GM04504 (cell line): ENCODE data around the gene CALHM6.

Experiments used
- DNase-seq: peaks from one replicate; pipeline ENCODE4 v3.0.0-alpha.2; 2012; ENCODE audit warnings: low read depth

CALHM6 gene

GRCh38 chr6:116445102-116445501, 16.1 kb upstream of the CALHM6 start:
- DNase-seq, result no peak

GRCh38 chr6:116446399-116446798, 14.8 kb upstream of the CALHM6 start:
- DNase-seq, result no peak

GRCh38 chr6:116447052-116447451, 14.1 kb upstream of the CALHM6 start:
- no peak for DNase-seq

GRCh38 chr6:116447496-116448011, 13.6 kb upstream of the CALHM6 start:
- DNase-seq, result peak; percentile 94

GRCh38 chr6:116449565-116449964, 11.6 kb upstream of the CALHM6 start:
- no peak for DNase-seq

GRCh38 chr6:116450185-116450710, 10.9 kb upstream of the CALHM6 start:
- no peak for DNase-seq

GRCh38 chr6:116450769-116451740, 10.1 kb upstream of the CALHM6 start:
- DNase-seq, result no peak

- no peak for DNase-seq
These were observed 9.3 kb upstream of the CALHM6 start for GRCh38 chr6:116451916-116452315.

- DNase-seq, result no peak
These were observed 8.6 kb upstream of the CALHM6 start for GRCh38 chr6:116452531-116452930.

- no peak for DNase-seq
These were observed 5.1 kb upstream of the CALHM6 start for GRCh38 chr6:116456106-116456505.

- no peak for DNase-seq
These were observed 4.2 kb upstream of the CALHM6 start for GRCh38 chr6:116456927-116457326.

- DNase-seq, result no peak
These were observed 2.9 kb upstream of the CALHM6 start for GRCh38 chr6:116458264-116458663.

GRCh38 chr6:116459927-116460326, 1.2 kb upstream of the CALHM6 start:
- DNase-seq, result no peak

- peak; percentile 23 for DNase-seq
These were observed 1.0 kb downstream of the CALHM6 start for GRCh38 chr6:116461932-116462885.

- DNase-seq, result no peak
These were observed 2.1 kb downstream of the CALHM6 start for GRCh38 chr6:116463301-116463700.

GRCh38 chr6:116465246-116465645, 4.1 kb downstream of the CALHM6 start:
- DNase-seq, result no peak

- DNase-seq, result no peak
These were observed 5.9 kb downstream of the CALHM6 start for GRCh38 chr6:116467096-116467495.

GRCh38 chr6:116467514-116467913, 6.3 kb downstream of the CALHM6 start:
- DNase-seq, result no peak

GRCh38 chr6:116468293-116468692, 7.1 kb downstream of the CALHM6 start:
- no peak for DNase-seq

- no peak for DNase-seq
These were observed 10.4 kb downstream of the CALHM6 start for GRCh38 chr6:116471531-116471930.

- no peak for DNase-seq
These were observed 11.5 kb downstream of the CALHM6 start for GRCh38 chr6:116472706-116473105.

- no peak for DNase-seq
These were observed 14.0 kb downstream of the CALHM6 start for GRCh38 chr6:116475141-116475540.
